ENCODE results near the gene TNS1.

DNA sequence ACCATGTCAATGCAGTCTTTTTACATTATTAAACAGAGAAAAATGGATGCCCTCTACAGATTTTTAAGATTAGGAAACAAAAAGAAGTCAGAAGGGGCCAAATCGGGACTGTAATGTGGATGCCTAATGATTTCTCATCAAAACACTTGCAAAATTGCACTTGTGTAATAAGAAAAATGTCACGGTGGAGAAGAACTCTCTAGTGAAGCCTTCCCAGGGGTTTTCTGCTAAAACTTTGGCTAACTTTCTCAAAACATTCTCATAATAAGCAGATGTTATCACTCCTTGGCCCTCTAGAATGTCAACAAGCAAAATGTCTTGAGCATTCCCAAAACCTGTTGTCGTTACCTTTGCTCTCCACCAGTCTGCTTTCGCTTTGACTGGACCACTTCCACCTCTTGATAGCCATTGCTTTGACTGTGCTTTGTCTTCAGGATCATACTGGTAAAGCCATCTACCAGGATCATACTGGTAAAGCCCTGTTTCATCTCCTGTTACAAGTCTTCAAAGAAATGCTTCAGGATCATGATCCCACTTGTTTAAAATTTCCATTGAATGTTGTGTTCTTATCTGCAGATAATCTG, 226.8 kb downstream of the TNS1 start:
- TF ChIP-seq CTCF (IDR thresholded peaks at IDR 0.05; ENCODE audit: low read length): no peak
- TF ChIP-seq EZH2phosphoT487 (IDR thresholded peaks at IDR 0.05; ENCODE audit: low read length): no peak

Data from MM.1S (cell line).